ENCODE results near the gene TEX52.
"Not testable (repeated sequence)": the region's sequence is repeated elsewhere in the genome, so short reads cannot be mapped to it uniquely, and the experiment has no call there.

Gene TEX52

GRCh38 chr12:2864198-2864597 lies 7.4 kb upstream of the TEX52 start:
- DNase-seq, result no peak

GRCh38 chr12:2863402-2863801 lies 6.6 kb upstream of the TEX52 start:
- DNase-seq, result not testable (repeated sequence)

- DNase-seq, result no peak
These were observed 6.0 kb upstream of the TEX52 start for GRCh38 chr12:2862876-2863275.

GRCh38 chr12:2860170-2860569 lies 3.3 kb upstream of the TEX52 start:
- no peak for DNase-seq

GRCh38 chr12:2858944-2859421 lies 2.1 kb upstream of the TEX52 start:
- no peak for DNase-seq

GRCh38 chr12:2858334-2858733 lies 1.5 kb upstream of the TEX52 start:
- no peak for DNase-seq

- no peak for DNase-seq
These were observed 737 bp upstream of the TEX52 start for GRCh38 chr12:2857576-2857975.

- no peak for DNase-seq
These were observed 788 bp downstream of the TEX52 start for GRCh38 chr12:2856051-2856450.

- DNase-seq, result no peak
These were observed 1.3 kb downstream of the TEX52 start for GRCh38 chr12:2855546-2855945.

- peak; percentile 18 to 69 for DNase-seq
These were observed 2.0 kb downstream of the TEX52 start for GRCh38 chr12:2854669-2855453.

- DNase-seq, result peak; percentile 32 to 79
These were observed 3.2 kb downstream of the TEX52 start for GRCh38 chr12:2853626-2854025.

- no peak for DNase-seq
These were observed 4.9 kb downstream of the TEX52 start for GRCh38 chr12:2851931-2852330.

GRCh38 chr12:2845280-2845679 lies 11.6 kb downstream of the TEX52 start:
- no peak for DNase-seq

- DNase-seq, result no peak
These were observed 12.1 kb downstream of the TEX52 start for GRCh38 chr12:2844786-2845185.

GRCh38 chr12:2842948-2843347 lies 13.9 kb downstream of the TEX52 start:
- no peak for DNase-seq

GRCh38 chr12:2841056-2841650 lies 15.7 kb downstream of the TEX52 start:
- DNase-seq, result no peak

- no peak for DNase-seq
These were observed 20.3 kb downstream of the TEX52 start for GRCh38 chr12:2836574-2836973.

- DNase-seq, result peak; percentile 23 to 36
These were observed 21.0 kb downstream of the TEX52 start for GRCh38 chr12:2835691-2836403.

GRCh38 chr12:2834581-2835491 lies 22.0 kb downstream of the TEX52 start, which contains the start of gene NRIP2:
NRIP2 (minus strand) TSS chr12:2835035; CDS start chr12:2834983, 52 bp downstream.
- DNase-seq, result peak; percentile 5 to 51

- no peak for DNase-seq
These were observed 23.0 kb downstream of the TEX52 start for GRCh38 chr12:2833810-2834209.

- DNase-seq, result no peak
These were observed 23.5 kb downstream of the TEX52 start for GRCh38 chr12:2833327-2833726.

- DNase-seq, result no peak
These were observed 24.2 kb downstream of the TEX52 start for GRCh38 chr12:2832550-2833127.

All from NCI-H526 (cell line).